Endodermal cell (in vitro differentiated cells): ENCODE data around the gene MPZL3. TPM values are rescaled to one million over a fixed set of nuclear protein-coding genes. Genes with fewer than 3 reads are reported as not detected.

Experiments used
- DNase-seq: peaks from one replicate; pipeline ENCODE4 v3.0.0-alpha.2; 2017
- H3K27ac ChIP-seq: 2 replicates; pipeline ENCODE4 v1.5.1; 2013; ENCODE audit warnings: mild to moderate bottlenecking, low read depth, low read length, moderate library complexity
- H3K27me3 ChIP-seq: 2 replicates; pipeline ENCODE4 v1.6.1; 2013; ENCODE audit warnings: mild to moderate bottlenecking, low read length, moderate library complexity; ENCODE audit not compliant: insufficient read depth, control insufficient read depth, poor library complexity, severe bottlenecking
- H3K36me3 ChIP-seq: 2 replicates; pipeline ENCODE4 v1.7.0; 2013; ENCODE audit warnings: mild to moderate bottlenecking, low read length, moderate library complexity; ENCODE audit not compliant: control insufficient read depth, insufficient read depth
- H3K4me1 ChIP-seq: one replicate; pipeline ENCODE4 v1.7.0; 2013; ENCODE audit warnings: low read length; ENCODE audit not compliant: control insufficient read depth, insufficient read depth
- H3K4me3 ChIP-seq: 2 replicates; pipeline ENCODE4 v1.5.1; 2013; ENCODE audit warnings: mild to moderate bottlenecking, low read length, moderate library complexity
- H3K9ac ChIP-seq: 2 replicates; pipeline ENCODE4 v1.6.1; 2013; ENCODE audit warnings: mild to moderate bottlenecking, low read length, moderate library complexity; ENCODE audit not compliant: poor library complexity, severe bottlenecking; ENCODE audit errors: extremely low read depth
- H3K9me3 ChIP-seq: 2 replicates; pipeline ENCODE4 v1.6.1; 2013; ENCODE audit warnings: mild to moderate bottlenecking, low read length, moderate library complexity; ENCODE audit not compliant: control insufficient read depth
- H3K27ac Mint-ChIP-seq: 2 replicates; pipeline ENCODE4 v1.8.0; 2020; ENCODE audit warnings: mixed read lengths
- H3K27me3 Mint-ChIP-seq: 2 replicates; pipeline ENCODE4 v1.8.0; 2021; ENCODE audit warnings: mild to moderate bottlenecking, mixed read lengths; ENCODE audit not compliant: insufficient read depth
- H3K36me3 Mint-ChIP-seq: 2 replicates; pipeline ENCODE4 v1.8.0; 2020; ENCODE audit warnings: low read depth, mixed read lengths
- H3K4me1 Mint-ChIP-seq: 2 replicates; pipeline ENCODE4 v1.8.0; 2020; ENCODE audit warnings: mixed read lengths
- H3K4me3 Mint-ChIP-seq: 2 replicates; pipeline ENCODE4 v1.8.0; 2020; ENCODE audit warnings: mild to moderate bottlenecking, moderate library complexity, mixed read lengths
- H3K9me3 Mint-ChIP-seq: 2 replicates; pipeline ENCODE4 v1.8.0; 2020; ENCODE audit warnings: mild to moderate bottlenecking, mixed read lengths
- CTCF ChIP-seq: fragments of 200-600 bp; sonication (generic); conservative IDR thresholded peaks from 2 replicates; pipeline ENCODE4 v1.5.0; 2021; ENCODE audit warnings: antibody characterized with exemption, mild to moderate bottlenecking
- WGBS, 2 experiments: methylation state at CpG; one replicate each; pipeline versions ENCODE4 v1.1.5 to v1.1.7; 2013; ENCODE audit warnings: missing lambda C conversion rate in 2 of 2, mixed read lengths in 1 of 2; ENCODE audit not compliant: insufficient coverage in 1 of 2, insufficient read length in 1 of 2; 5-methylcytosine and 5-hydroxymethylcytosine counted together
- total RNA-seq, 2 donors: library from RNA; stranded (reverse); fragmentation: NEBNext Ultra II Directional in 1 of 2; extraction: Animal tissue kit (Norgen Biotek cat#: 25700) in 1 of 2; gene quantifications; 2 replicates in 1 of 2; 3 replicates in 1 of 2; pipeline ENCODE4 v1.2.1, GENCODE V29; 2021

MPZL3 gene
- total RNA-seq, 2 donors from 2014 or later, result 4.1 to 5.7 TPM

- Histone ChIP-seq H3K27me3 (peaks cover 44% of the 10 kb centered on the region), H3K9ac (no peak overlapping the region), H3K4me3 (no peak overlapping the region), H3K4me1 (peaks cover 4% of the 10 kb centered on the region), H3K27ac (no peak overlapping the region), H3K36me3 (no peaks in the 10 kb centered on the region), H3K9me3 (no peaks in the 10 kb centered on the region)
- no peak overlapping the region for H3K27ac Mint-ChIP-seq
- 72 to 75% methylated on average over 3 of the region's 3 CpGs for WGBS, 2 experiments
- no peak for DNase-seq
- H3K4me1 Mint-ChIP-seq, result peaks cover 6% of the 10 kb centered on the region
- no peaks in the 10 kb centered on the region for H3K36me3 Mint-ChIP-seq
- peaks cover 38% of the 10 kb centered on the region for H3K27me3 Mint-ChIP-seq
- no peak overlapping the region for H3K4me3 Mint-ChIP-seq
- no peak for TF ChIP-seq CTCF
- H3K9me3 Mint-ChIP-seq, result no peaks in the 10 kb centered on the region
These were observed 8.0 kb downstream of the MPZL3 start for GRCh38 chr11:118243993-118244762.

DNA sequence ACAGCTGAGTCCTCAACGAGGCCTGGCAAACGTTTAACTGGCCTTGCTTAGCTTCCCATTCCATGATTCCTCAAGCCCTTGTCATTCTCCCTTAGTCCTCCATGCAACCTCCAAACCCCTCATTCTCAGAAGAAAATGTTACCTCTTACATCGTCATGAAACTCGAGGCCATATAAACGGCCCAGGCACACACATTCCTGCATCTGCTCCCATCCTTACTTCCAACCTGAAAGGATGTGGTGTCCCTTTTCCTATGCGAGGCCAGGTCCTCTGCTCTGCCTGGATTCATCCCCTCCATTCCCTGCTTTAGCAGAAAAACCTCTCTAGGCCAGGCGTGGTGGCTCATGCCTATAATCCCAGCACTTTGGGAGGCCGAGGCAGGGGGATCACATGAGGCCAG, 9.0 kb downstream of the MPZL3 start:
- Histone ChIP-seq H3K36me3 (no peaks in the 10 kb centered on the region), H3K27me3 (peaks cover 34% of the 10 kb centered on the region), H3K9ac (no peak overlapping the region), H3K9me3 (no peaks in the 10 kb centered on the region), H3K4me3 (no peak overlapping the region), H3K4me1 (peaks cover 7% of the 10 kb centered on the region), H3K27ac (no peak overlapping the region)
- DNase-seq, result no peak
- H3K4me3 Mint-ChIP-seq, result no peak overlapping the region
- H3K27me3 Mint-ChIP-seq, result peaks cover 29% of the 10 kb centered on the region
- no peaks in the 10 kb centered on the region for H3K9me3 Mint-ChIP-seq
- H3K27ac Mint-ChIP-seq, result no peak overlapping the region
- TF ChIP-seq CTCF, result no peak
- peaks cover 14% of the 10 kb centered on the region for H3K4me1 Mint-ChIP-seq
- no peaks in the 10 kb centered on the region for H3K36me3 Mint-ChIP-seq
- WGBS, 2 experiments, result 61 to 81% methylated on average over 5 to 7 of the region's 8 CpGs

GRCh38 chr11:118241764-118242098, 10.4 kb downstream of the MPZL3 start:
- Histone ChIP-seq H3K36me3 (no peaks in the 10 kb centered on the region), H3K9me3 (no peaks in the 10 kb centered on the region), H3K27me3 (peaks cover 19% of the 10 kb centered on the region), H3K27ac (no peak overlapping the region), H3K4me3 (no peak overlapping the region), H3K9ac (no peak overlapping the region), H3K4me1 (peaks cover 7% of the 10 kb centered on the region)
- no peak for TF ChIP-seq CTCF
- H3K36me3 Mint-ChIP-seq, result no peaks in the 10 kb centered on the region
- no peak for DNase-seq
- H3K4me1 Mint-ChIP-seq, result peaks cover 14% of the 10 kb centered on the region
- H3K27me3 Mint-ChIP-seq, result peaks cover 22% of the 10 kb centered on the region
- no peak overlapping the region for H3K4me3 Mint-ChIP-seq
- H3K27ac Mint-ChIP-seq, result no peak overlapping the region
- WGBS, 2 experiments, result 86 to 100% methylated on average over 1 of the region's 1 CpG
- no peaks in the 10 kb centered on the region for H3K9me3 Mint-ChIP-seq
